GM19397 (cell line): ENCODE data around the gene USP7.

Experiments
- ATAC-seq: cut with Tn5 transposase; IDR thresholded peaks from one replicate; pipeline ENCODE4 v1.9.1; 2021; ENCODE audit warnings: mild to moderate bottlenecking, moderate library complexity; ENCODE audit not compliant: unreplicated experiment

Gene USP7

DNA sequence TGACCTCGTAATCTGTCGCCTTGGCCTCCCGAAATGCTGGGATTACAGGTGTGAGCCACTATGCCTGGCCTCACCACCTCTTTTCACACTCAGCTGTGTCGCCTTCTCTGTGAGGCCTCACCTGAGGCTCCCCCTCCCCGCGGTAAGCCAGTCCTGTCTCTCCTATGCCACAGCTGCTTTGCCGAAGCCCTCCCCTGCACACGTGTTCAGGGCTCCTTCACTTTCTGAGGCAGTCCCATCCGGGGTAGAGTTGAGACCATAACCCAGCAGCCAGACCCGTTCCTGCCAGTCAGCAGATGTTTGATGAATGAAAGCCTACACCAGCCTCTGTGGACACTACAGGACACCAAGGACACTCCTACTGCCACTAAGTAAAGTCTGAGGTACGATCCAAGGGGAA lies 10.6 kb downstream of the USP7 start:
- ATAC-seq: no peak

DNA sequence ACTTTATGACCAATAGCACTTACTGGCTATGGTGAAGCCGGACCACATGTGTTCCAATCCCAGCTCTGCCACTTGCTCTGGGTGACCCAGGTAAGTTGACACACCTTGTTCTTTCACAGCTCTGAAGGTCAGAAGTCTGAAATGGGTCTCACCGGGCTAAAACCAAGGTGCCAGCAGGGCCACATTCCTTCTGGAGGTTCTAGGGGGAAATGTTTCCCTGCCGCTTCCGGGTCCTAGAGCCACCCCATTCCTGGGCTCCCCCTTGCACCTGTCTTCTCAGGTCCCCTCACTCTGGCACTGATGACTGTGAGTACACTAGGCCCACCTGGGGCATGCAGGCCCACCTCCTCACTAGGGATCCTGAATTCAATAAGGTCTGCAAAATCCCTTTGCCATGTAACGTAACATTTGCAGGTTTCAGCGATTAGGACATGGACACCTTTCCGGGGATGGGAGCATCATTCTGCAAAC lies 11.4 kb downstream of the USP7 start:
- no peak for ATAC-seq

DNA sequence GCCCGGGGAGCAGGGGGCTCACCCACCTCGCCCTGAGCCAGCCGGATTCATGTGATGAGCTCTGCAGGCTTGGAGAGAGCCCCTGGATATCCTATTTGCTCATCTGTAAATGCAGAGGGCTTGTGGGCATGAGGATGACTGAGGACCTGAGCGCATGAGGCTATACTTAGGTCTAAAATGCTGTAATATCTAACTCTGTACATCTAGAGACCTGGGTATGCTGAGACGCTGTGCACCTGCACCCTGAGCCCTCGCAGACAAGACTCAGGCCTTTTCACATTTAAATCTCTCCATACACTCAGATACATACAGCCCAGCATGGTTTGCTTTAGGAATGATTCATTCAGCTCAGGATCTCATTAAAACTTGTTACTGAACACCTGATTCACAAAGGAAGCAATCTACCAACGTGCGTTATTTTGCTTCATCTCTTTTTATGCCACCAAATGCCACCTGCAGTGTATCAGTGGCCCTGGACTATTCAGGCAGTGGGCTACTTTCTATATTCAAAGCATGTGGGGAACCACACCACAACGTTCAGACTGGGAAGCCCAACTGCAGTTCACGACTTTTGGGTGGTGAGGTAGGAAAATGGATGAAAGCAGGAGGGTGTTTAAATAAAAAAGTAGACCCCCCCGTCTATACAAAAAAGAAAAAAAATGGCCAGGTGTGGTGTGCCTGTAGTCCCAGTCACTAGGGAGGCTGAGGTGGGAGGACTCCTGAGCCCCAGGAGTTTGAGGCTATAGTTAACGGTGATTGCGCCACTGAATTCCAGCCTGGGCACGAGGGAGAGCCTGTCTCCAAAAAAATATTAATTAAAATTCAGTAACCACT lies 12.0 kb downstream of the USP7 start:
- peak; percentile 62 for ATAC-seq

DNA sequence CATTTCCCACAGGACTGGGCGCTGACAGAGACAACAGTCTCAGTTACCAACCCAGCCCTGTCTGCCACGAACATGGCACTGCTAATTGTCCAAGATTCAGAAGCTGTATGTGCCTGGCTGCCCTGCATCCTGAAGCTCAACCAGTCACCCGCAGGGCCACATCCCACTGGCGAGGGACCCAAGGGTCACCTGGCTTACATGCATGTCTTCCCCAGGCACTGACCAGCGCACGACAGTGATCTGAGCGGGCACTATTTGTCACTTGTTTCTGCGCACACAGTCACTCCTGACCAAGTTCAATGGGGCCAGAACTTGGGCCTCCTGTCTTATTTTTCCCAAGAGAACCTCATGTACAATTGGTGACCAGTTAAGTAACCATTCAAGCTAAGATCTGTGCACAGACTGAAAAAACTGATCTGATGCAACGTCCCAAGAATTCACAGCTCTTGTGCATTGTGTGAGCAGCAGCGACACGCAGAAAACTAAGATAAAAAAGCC lies 13.1 kb downstream of the USP7 start:
- ATAC-seq: no peak

DNA sequence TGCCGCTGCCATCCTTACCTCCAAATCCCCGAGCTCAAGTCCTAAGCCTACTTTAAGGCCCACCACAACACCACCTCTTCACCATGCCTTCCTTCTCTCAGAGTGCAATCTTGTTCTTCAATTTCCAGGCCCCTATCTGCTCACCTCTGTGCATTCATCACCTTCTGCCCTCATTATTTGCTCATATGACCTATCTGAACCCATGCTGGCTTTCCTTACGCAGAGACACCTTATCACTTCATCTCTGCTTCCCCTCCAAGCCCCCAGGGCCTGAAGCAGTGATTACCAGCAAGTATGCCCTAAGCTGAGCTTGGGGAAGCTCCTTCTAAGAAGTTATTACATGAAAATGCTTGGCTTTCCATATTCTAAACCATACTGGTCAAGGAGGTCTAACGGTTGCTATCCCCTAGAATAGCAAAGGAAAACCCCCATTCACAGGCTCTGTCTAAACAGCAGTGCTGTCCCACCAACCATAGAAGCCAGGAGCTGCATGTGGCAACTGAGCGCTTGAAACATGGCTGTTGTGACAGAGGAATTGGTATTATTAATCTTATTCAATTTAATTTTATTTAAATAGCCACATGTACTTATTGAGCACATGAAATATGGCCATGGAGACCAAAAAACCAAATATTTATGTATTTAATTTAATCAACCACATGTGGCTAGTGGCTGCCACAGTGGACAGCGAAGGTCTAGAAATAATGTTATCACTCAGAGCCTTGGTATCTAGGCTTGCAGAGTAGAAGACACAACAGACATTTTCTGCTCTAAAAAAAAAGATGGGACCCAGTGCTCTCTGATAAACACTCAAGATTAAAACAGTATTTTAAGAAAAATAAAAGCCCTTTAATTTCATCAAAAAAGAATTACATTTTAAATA lies 13.9 kb downstream of the USP7 start:
- ATAC-seq: no peak

DNA sequence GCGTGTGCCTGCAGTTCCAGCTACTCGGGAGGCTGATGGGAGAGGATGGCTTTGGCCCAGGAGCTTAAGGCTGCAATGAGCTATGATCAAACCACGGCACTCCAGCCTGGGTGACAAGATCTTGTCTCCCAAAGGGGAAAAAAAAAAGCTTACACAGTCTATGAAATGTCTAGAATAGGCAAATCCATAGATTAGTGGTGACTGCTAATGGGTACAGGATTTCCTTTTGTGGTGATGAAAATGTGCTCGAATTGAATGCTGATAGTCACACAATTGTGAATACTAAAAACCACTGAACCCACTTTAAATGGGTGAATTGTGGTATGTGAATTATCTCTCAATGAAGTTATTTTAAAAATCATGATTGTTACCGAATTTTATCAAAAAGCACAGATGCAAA lies 14.9 kb downstream of the USP7 start:
- no peak for ATAC-seq

DNA sequence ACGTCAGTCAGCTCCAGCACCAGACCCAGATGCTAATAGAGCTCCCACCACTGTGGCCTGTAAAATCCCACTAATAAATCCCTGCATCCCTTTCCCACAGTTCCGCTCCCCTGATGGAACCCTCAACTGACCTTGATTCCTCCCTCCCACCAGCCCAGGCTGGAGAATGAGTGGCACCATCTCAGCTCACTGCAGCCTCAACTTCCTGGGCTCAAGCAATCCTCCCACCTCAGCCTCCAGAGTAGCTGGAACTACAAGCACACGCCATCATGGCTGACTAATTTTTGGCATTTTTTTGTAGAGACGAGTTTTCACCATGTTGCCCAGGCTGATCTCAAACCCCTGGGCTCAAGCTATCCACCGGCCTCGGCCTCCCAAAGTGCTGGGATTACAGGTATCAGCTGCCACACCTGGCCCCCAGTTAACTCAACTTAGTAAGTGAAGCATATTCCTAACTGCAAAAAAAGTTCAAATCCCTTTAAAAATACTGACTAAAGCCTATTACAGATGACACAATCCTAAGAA lies 15.6 kb downstream of the USP7 start:
- ATAC-seq: no peak

DNA sequence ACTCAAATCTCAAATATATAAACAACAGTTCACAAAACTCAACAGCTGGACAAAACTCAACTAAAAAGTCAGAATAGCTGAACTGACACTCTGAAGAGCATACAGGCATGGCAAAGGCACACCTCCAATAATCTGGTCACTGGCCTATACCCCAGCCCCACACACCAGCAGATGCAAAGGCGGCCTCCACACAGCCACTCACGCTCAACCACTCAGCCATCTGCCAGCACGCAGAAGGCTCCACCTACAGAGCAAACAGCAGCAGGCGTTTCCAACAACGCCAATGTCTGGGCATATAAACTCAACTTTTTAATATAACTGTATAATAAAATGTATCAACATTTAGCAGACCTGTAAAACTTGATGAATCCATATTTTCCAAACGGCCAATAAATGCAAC lies 17.2 kb downstream of the USP7 start:
- no peak for ATAC-seq

DNA sequence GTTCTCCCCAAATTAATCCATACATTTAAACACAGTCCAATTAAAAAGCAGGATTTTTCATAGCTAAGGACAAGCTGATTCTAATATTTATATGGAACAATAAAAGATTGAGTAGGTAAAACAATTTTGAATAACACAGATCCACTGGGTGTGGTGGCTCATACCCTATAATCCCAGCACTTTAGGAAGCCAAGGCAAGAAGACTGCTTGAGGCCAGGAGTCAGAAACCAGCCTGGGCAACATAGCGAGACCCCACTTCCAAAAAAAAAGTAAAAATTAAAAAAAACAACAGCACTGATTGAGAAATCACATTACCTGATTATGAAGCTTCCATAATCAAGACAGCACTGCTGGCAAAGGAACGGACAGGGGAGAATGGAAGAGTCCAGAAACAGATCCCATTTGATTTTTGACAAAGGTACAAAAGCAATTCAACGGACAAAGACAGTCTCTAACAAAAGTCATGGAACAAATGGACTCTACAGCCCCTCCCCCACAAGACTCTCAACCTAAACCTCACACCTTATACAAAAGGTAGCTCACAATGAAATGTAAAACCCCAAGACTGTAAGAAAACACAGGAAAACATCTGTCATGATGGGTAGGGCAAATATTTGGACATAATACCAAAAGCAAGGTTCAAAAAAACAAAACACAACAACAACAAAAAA lies 17.9 kb downstream of the USP7 start:
- ATAC-seq: no peak

DNA sequence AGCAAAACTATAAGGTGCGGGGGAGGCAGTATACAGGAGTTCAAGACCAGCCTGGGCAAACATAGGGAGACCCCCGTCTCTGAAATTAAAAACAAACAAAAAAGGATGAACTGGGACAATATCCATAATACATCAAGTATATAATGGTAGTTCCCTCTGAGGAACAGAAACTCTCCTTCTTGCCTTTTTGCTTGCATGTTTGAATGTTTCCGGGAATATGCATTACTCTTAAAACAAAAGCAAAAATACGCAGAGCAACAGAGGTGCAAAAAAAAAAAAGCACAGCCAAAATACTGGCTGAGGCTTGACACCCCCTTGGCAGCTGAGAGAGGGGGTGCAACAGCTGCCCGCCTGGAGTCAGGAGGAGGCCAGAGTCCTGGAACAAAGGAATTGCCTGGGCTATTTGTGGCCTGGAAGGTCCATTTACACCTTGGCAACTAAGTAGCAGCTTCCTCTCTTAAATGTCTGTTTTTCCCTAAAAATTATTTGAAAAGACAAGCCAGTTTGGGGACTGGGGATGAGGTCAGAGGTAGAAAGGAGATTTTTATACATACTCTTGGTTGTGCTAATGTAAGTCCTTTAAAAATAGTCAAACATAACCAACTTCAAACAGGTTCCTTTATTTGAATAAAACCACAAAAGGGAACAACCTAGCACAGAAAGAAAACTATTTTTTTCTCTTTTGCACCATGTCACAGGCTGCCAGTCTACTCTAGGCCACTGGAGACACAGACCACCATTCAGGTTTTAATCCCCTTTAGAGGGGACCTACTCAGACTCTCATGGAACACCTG lies 19.5 kb downstream of the USP7 start:
- ATAC-seq: peak; percentile 64

DNA sequence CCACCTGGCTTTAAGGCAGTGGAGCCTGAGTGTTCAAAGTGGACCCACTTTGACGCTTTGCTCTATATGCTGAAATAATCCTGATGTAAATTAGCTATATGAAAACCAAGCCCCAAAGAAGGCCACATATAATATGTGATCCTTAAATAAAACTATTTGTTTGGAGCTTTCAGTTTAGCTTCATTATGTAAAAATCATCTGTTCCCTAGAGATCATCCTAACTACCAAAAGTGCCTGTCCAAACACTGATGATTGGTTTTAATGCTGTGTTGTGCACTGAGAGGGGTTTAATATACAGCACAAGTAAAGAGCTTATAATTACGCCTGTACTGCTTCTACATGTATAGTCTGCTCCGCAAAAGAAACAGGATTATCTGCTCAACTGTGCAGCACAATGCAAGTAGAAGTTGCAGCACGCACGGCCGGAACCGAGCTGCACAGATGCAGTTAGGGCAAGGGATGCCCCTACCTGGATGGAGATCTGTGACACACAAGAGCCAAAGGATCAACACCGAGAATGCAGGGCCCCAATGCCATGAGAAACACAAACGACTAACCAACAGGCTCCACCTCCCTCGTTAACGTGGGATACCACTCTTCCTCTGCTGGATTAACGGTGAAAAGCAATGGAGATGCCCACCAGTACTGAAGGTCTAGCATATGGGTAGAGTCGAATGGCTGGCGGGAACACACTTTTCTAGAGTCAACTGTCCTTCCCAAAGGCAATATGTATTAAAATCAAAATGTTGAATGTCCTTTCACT lies 20.5 kb downstream of the USP7 start:
- no peak for ATAC-seq

DNA sequence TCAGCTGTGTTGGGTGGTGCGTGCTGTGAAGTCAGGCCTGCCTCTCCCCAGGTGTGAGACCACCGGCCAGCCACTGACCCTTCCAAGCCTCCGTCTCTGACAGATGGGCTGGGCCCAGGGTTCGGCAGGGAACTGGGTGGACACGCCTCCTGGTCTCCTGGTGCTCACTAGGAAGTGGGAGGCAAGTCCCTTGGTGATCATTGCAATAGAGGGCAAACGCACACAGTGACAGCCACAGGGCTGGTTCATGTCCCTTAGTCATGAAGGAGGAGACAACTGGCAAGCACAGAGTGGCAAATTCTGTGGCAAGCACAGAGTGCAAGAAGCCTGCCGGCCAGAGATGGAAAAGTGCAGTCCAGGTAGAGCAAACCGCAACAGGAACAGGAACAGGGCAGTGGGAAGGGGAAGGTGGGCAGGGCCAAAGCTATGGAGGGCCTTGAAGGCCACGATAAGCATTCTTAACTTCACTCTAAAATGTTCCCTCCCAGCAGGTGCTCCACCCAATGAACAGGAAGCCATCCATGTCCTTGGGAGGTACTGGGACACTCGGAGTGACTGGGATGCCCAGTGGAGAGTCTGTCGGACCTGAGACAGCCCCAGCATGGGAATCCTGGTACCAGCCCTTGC lies 21.9 kb downstream of the USP7 start:
- ATAC-seq: no peak

DNA sequence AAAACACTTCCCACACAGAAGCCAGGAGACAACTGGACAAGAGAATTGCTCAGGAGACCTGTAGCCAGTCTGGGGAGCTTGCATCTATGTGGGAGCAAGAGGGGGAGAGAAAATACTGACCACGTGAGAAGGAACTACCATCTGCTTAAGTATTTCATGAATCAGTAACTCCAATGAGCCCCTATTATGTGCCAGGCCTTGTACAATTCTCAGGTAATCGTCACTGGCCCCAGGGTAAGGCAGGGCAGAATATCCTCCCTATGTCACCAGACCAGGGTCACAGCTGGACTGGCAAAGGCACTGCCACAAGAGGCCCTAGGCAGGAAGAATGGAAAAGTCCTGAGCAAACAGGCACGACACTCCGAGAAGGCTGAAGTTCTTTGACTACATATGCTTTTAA lies 25.9 kb downstream of the USP7 start:
- no peak for ATAC-seq

DNA sequence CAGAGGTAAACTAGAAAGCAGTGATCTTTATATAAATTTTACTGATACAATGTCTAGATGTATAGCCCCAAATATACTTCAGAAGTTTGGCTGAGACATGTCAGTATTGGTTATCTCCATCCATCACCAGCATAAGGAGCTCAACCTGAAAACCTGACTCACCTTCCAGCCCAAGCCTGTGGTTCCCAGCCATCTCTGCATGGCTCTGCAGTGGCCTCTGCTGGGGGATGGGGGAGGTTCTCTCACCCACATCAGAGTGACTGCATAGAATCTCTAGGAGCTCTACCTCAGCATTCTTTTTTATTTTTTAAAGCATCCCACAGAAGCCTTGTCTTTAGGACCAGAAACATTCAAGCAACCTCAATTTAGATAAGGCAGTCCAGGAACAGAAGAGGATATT lies 27.3 kb downstream of the USP7 start:
- peak; percentile 89 for ATAC-seq

DNA sequence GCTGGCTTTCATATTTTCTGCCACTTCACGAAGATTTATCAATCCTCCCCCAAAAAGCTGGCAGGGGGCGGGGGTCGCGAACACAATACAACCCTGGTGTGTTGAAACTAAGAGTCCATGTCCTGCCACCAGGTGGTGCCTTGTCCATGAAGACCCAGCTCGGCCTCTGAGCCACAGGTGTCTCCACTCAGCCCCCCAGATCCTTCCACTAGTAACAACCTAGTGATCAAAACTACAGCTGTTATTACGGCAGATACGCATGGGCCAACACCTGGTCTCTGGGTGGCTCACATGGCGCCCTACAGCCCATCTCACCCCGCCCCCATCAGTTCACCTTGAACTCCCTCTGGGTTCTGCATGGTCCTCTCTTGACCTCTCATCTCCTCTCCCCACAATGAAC lies 27.7 kb downstream of the USP7 start:
- ATAC-seq: peak; percentile 34

DNA sequence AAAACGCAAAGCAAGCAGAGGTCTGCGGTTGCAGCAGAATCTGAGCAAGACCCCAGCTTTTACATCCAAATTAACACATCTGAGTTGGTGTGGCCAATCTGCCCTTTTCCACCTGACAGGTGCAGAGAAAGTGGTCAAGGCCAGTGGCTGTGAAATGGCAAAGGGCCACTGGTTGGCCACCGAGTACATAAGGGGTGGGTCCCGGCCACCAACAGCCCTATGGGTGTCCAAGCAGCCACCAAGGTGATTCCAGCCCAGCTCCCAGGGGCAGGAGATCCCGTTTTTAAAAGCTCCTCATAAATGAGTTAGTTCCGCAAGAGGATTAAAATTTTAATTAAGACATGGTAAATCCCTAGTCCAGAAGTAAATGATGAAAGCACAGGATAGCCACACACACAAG lies 29.1 kb downstream of the USP7 start:
- ATAC-seq: no peak

DNA sequence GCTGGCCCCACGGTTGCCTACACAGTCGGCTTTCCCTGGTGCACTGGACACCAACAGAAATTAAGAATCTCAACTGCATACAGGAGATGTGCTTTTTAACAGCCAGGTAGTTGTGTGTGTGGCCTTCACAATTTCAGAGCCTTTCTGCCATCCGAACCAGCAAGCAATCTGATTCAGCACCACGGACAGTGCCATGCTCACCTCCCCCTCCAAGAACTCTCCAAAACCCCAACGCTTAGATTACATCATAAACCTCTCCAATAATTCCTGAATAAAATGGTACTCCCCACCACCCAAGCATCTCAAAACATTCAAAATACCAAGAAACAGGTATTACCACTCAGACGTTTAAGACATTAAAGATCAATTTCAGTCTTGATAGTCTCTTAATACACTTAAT lies 31.8 kb downstream of the USP7 start:
- no peak for ATAC-seq

DNA sequence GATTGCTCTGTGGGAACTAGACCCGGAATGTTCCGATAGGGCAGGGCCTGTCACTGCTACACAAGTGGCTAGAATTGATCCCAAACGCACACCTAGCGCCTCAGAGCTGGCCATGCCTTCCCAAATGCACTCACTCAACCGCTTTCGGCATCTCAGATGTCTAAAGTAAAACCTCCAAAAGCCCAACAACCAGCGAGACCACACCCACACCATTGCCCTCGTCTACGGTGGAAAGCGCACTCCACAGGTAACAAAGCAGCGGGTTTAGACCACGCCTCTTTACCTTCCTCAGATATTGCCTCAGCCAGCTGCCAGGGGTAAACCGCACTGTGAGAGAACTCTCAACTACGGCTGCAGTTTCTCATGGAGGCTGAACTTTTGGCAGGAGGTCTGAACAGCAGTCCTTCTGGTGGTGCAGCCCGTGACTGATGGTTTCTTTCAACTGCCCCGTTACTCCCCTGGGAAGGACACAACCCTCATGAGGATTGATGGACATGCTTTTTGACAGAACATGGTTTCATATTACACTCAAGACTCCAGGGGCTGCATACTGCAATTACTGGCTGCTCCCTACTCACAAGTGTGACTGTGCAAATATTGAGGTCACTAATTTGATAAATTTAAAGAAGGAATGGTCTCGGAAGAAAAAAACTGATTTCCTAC lies 34.5 kb downstream of the USP7 start:
- ATAC-seq: no peak
